Large intestine (tissue), 3 donors: ENCODE measurements around the gene RELL2. TPM values are rescaled to one million over a fixed set of nuclear protein-coding genes. Genes with fewer than 3 reads are reported as not detected.
"Not testable (repeated sequence)": the region's sequence is repeated elsewhere in the genome, so short reads cannot be mapped to it uniquely, and the experiment has no call there.

Experiments used
- DNase-seq, 2 donors: peaks; one replicate each; pipeline versions ENCODE4 v3.0.0 to v3.0.0-alpha.2; 2013
- H3K27ac ChIP-seq: one replicate; pipeline ENCODE4 v1.5.1; 2013; ENCODE audit warnings: low read length
- H3K27me3 ChIP-seq: 2 replicates; pipeline ENCODE4 v1.6.1; 2013; ENCODE audit warnings: low read length; ENCODE audit not compliant: control insufficient read depth, insufficient read depth
- H3K36me3 ChIP-seq: 2 replicates; pipeline ENCODE4 v1.6.1; 2013; ENCODE audit warnings: low read length; ENCODE audit not compliant: control insufficient read depth, insufficient read depth
- H3K4me1 ChIP-seq: one replicate; pipeline ENCODE4 v1.6.1; 2013; ENCODE audit warnings: low read length; ENCODE audit not compliant: control insufficient read depth, insufficient read depth
- H3K4me3 ChIP-seq: one replicate; pipeline ENCODE4 v1.5.1; 2013; ENCODE audit warnings: low read length
- H3K9me3 ChIP-seq: one replicate; pipeline ENCODE4 v1.6.1; 2013; ENCODE audit warnings: mild to moderate bottlenecking, low read depth, low read length, moderate library complexity; ENCODE audit not compliant: control insufficient read depth
- WGBS: methylation state at CpG from one replicate; pipeline ENCODE4 v1.1.5; 2013; ENCODE audit warnings: low lambda C conversion rate; ENCODE audit not compliant: insufficient coverage; 5-methylcytosine and 5-hydroxymethylcytosine counted together
- polyA plus RNA-seq: library from polyadenylated mRNA; unstranded; fragments of 120-200 nt; gene quantifications from one replicate; pipeline ENCODE4 v1.2.1, GENCODE V29; 2013

Gene RELL2
- polyA plus RNA-seq, 1 donor = 2.0 TPM

GRCh38 chr5:141605523-141606277, 31.1 kb upstream of the RELL2 start:
- WGBS = 100% methylated on average over 1 of the region's 6 CpGs
- no peaks in the 10 kb centered on the region for H3K9me3 ChIP-seq
- no peak overlapping the region for H3K4me3 ChIP-seq
- H3K4me1 ChIP-seq = peaks cover 22% of the 10 kb centered on the region
- peak overlapping the region; percentile 81 for H3K27ac ChIP-seq
- no peaks in the 10 kb centered on the region for H3K27me3 ChIP-seq
- DNase-seq = no peak
- H3K36me3 ChIP-seq = no peaks in the 10 kb centered on the region

GRCh38 chr5:141608046-141608445, 28.8 kb upstream of the RELL2 start:
- Histone ChIP-seq H3K4me3 (no peak overlapping the region), H3K36me3 (no peaks in the 10 kb centered on the region), H3K4me1 (peaks cover 22% of the 10 kb centered on the region), H3K27ac (peak overlapping the region; percentile 81), H3K9me3 (no peaks in the 10 kb centered on the region), H3K27me3 (no peaks in the 10 kb centered on the region)
- no peak for DNase-seq
- WGBS = no CpG with 5 or more reads among the region's 2 CpGs

- no CpG with 5 or more reads among the region's 1 CpG for WGBS
- no peaks in the 10 kb centered on the region for H3K36me3 ChIP-seq
- H3K4me3 ChIP-seq = no peak overlapping the region
- H3K4me1 ChIP-seq = peaks cover 22% of the 10 kb centered on the region
- no peaks in the 10 kb centered on the region for H3K27me3 ChIP-seq
- no peaks in the 10 kb centered on the region for H3K9me3 ChIP-seq
- H3K27ac ChIP-seq = peak overlapping the region; percentile 81
- DNase-seq = peak; percentile 85 to 92
Measured at GRCh38 chr5:141608557-141608956, 28.2 kb upstream of the RELL2 start.

- DNase-seq = no peak
Measured at GRCh38 chr5:141609044-141609443, 27.8 kb upstream of the RELL2 start.

GRCh38 chr5:141609921-141610320, 26.9 kb upstream of the RELL2 start:
- not testable (repeated sequence) for H3K36me3 ChIP-seq, H3K9me3 ChIP-seq, H3K27me3 ChIP-seq, DNase-seq, H3K4me3 ChIP-seq
- peaks cover 17% of the 10 kb centered on the region for H3K4me1 ChIP-seq
- WGBS = 92% methylated on average over 2 of the region's 7 CpGs
- H3K27ac ChIP-seq = peak overlapping the region; percentile 81

More at GRCh38 chr5:141609044-141609443, 27.8 kb upstream of the RELL2 start:
- H3K4me1 ChIP-seq = peaks cover 17% of the 10 kb centered on the region
- no peaks in the 10 kb centered on the region for H3K36me3 ChIP-seq
- H3K9me3 ChIP-seq = no peaks in the 10 kb centered on the region
- no peaks in the 10 kb centered on the region for H3K27me3 ChIP-seq
- WGBS = 81% methylated on average over 2 of the region's 3 CpGs
- H3K27ac ChIP-seq = peak overlapping the region; percentile 81
- H3K4me3 ChIP-seq = no peak overlapping the region

- H3K27me3 ChIP-seq = no peaks in the 10 kb centered on the region
- peaks cover 20% of the 10 kb centered on the region for H3K4me1 ChIP-seq
- DNase-seq = no peak
- WGBS = 100% methylated on average over 2 of the region's 3 CpGs
- no peak overlapping the region for H3K27ac ChIP-seq
- H3K36me3 ChIP-seq = no peaks in the 10 kb centered on the region
- H3K9me3 ChIP-seq = no peaks in the 10 kb centered on the region
- H3K4me3 ChIP-seq = no peak overlapping the region
Measured at GRCh38 chr5:141611289-141611688, 25.5 kb upstream of the RELL2 start.

GRCh38 chr5:141613344-141613743, 23.5 kb upstream of the RELL2 start:
- no peak overlapping the region for H3K27ac ChIP-seq
- no peaks in the 10 kb centered on the region for H3K36me3 ChIP-seq
- no peak overlapping the region for H3K4me3 ChIP-seq
- H3K27me3 ChIP-seq = no peaks in the 10 kb centered on the region
- no peak for DNase-seq
- no peaks in the 10 kb centered on the region for H3K9me3 ChIP-seq
- H3K4me1 ChIP-seq = peaks cover 9% of the 10 kb centered on the region

GRCh38 chr5:141615991-141616720, 20.6 kb upstream of the RELL2 start:
- Histone ChIP-seq H3K4me3 (no peak overlapping the region), H3K9me3 (no peaks in the 10 kb centered on the region), H3K27me3 (no peaks in the 10 kb centered on the region), H3K4me1 (peaks cover 9% of the 10 kb centered on the region), H3K36me3 (peaks cover 10% of the 10 kb centered on the region), H3K27ac (peak overlapping the region; percentile 98)
- 80% methylated on average over 1 of the region's 9 CpGs for WGBS
- no peak for DNase-seq

GRCh38 chr5:141617128-141617527, 19.7 kb upstream of the RELL2 start:
- H3K27me3 ChIP-seq = no peaks in the 10 kb centered on the region
- no peak for DNase-seq
- peak overlapping the region; percentile 93 for H3K4me3 ChIP-seq
- peak overlapping the region; percentile 98 for H3K27ac ChIP-seq
- H3K4me1 ChIP-seq = peaks cover 9% of the 10 kb centered on the region
- WGBS = 100% methylated on average over 1 of the region's 2 CpGs
- no peaks in the 10 kb centered on the region for H3K9me3 ChIP-seq
- H3K36me3 ChIP-seq = peaks cover 18% of the 10 kb centered on the region

GRCh38 chr5:141617682-141618029, 19.1 kb upstream of the RELL2 start:
- Histone ChIP-seq H3K27ac (peak overlapping the region; percentile 98), H3K4me3 (peak overlapping the region; percentile 93), H3K36me3 (peaks cover 21% of the 10 kb centered on the region), H3K9me3 (no peaks in the 10 kb centered on the region), H3K27me3 (no peaks in the 10 kb centered on the region), H3K4me1 (peaks cover 9% of the 10 kb centered on the region)
- 11% methylated on average over 3 of the region's 9 CpGs for WGBS
- DNase-seq = no peak
